Measurements from ENCODE around the gene AGL. TPM values are rescaled to one million over a fixed set of nuclear protein-coding genes. Genes with fewer than 3 reads are reported as not detected.

The AGL gene
- total RNA-seq, 4 donors from 2014 or later = 9.1 to 18.5 (median 12.8) TPM

DNA sequence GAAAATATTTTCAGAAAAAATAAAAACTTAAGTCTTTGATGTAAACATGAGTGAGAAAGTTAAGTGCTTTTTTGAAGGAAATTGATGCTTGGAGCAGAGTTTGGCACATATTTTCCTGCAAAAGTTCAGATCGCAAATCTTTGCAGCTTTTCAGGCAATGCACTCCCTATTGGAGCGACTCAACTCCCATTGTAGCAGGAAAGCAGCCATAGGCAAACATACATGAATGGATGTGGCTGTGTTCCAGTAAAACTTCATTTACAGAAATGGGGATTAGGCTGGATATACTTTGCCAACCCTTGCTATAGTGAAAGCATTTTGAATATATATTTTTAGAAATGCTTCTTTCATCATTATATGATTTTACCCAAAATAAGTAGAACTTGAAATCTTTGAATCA is 8.1 kb downstream of the AGL start:
- no peak for DNase-seq

GRCh38 chr1:99858881-99859280 is 8.7 kb downstream of the AGL start:
- no peaks in the 10 kb centered on the region for H3K4me1 ChIP-seq
- no peak overlapping the region for H3K27ac ChIP-seq
- no peak for DNase-seq
- TF ChIP-seq, protein P1, sequence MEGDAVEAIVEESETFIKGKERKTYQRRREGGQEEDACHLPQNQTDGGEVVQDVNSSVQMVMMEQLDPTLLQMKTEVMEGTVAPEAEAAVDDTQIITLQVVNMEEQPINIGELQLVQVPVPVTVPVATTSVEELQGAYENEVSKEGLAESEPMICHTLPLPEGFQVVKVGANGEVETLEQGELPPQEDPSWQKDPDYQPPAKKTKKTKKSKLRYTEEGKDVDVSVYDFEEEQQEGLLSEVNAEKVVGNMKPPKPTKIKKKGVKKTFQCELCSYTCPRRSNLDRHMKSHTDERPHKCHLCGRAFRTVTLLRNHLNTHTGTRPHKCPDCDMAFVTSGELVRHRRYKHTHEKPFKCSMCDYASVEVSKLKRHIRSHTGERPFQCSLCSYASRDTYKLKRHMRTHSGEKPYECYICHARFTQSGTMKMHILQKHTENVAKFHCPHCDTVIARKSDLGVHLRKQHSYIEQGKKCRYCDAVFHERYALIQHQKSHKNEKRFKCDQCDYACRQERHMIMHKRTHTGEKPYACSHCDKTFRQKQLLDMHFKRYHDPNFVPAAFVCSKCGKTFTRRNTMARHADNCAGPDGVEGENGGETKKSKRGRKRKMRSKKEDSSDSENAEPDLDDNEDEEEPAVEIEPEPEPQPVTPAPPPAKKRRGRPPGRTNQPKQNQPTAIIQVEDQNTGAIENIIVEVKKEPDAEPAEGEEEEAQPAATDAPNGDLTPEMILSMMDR (IDR thresholded peaks at IDR 0.05) = no peak
- TF ChIP-seq POLR2A (IDR thresholded peaks at IDR 0.05) = no peak
- no peaks in the 10 kb centered on the region for H3K9me3 ChIP-seq
- H3K4me3 ChIP-seq = no peak overlapping the region
- H3K36me3 ChIP-seq = peaks cover 0 to 25% (median 0%) of the 10 kb centered on the region in 3 donors
- H3K27me3 ChIP-seq = no peaks in the 10 kb centered on the region

More for the DNA sequence above, 8.1 kb downstream of the AGL start:
- H3K36me3 ChIP-seq = peaks cover 0 to 22% (median 0%) of the 10 kb centered on the region in 3 donors
- H3K27ac ChIP-seq = no peak overlapping the region
- TF ChIP-seq, protein P1 (IDR thresholded peaks at IDR 0.05) = no peak
- TF ChIP-seq POLR2A (IDR thresholded peaks at IDR 0.05) = no peak
- H3K4me1 ChIP-seq = no peaks in the 10 kb centered on the region
- H3K4me3 ChIP-seq = no peak overlapping the region
- H3K9me3 ChIP-seq = no peaks in the 10 kb centered on the region
- no peaks in the 10 kb centered on the region for H3K27me3 ChIP-seq

DNA sequence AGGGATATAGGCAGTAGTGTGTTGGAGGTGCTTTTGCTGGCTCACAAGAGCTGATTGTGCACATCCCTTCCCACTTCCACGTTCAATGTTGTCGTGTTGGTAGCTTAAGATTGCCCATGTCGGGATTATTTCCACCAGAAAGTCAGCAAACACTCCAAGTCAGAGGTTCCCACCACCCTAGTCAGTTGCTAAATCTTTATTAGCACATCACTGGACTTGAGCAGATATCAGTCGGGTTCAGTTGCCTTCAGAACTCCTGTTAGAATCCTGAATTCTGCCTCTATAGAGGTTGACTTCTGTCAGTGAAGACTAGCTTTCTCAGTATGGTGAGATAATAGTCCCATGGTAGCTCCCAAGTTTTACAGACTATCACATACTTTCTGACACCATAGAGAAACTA is 10.5 kb downstream of the AGL start:
- TF ChIP-seq, protein P1 (IDR thresholded peaks at IDR 0.05) = no peak
- peaks cover 0 to 19% (median 0%) of the 10 kb centered on the region in 3 donors for H3K36me3 ChIP-seq
- H3K27me3 ChIP-seq = no peaks in the 10 kb centered on the region
- H3K4me1 ChIP-seq = no peaks in the 10 kb centered on the region
- H3K4me3 ChIP-seq = no peak overlapping the region
- H3K27ac ChIP-seq = no peak overlapping the region
- H3K9me3 ChIP-seq = no peaks in the 10 kb centered on the region
- DNase-seq = no peak

DNA sequence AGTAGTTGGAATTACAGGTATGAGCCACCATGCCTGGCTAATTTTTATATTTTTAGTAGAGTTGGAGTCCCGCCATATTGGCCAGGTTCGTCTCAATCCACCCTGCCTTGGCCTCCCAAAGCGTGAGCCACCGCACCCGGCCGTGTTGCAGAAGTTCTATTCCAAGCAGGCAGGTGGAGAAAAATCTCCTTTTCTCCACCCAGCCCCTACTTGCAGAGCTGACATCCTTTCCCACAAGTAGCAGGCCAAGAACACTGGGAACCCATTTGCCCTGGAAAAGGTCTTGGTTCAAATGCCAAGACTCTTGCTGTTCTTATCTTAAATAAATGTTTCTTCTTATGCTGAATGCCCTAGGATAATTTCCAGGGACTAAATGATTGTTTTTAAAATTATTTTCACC is 17.5 kb downstream of the AGL start:
- no peaks in the 10 kb centered on the region for H3K4me1 ChIP-seq
- TF ChIP-seq, protein P1 (IDR thresholded peaks at IDR 0.05) = no peak
- no peak for TF ChIP-seq POLR2A (IDR thresholded peaks at IDR 0.05)
- H3K9me3 ChIP-seq = no peaks in the 10 kb centered on the region
- peaks cover 0 to 18% (median 0%) of the 10 kb centered on the region in 3 donors for H3K36me3 ChIP-seq
- no peak overlapping the region for H3K27ac ChIP-seq
- no peak overlapping the region for H3K4me3 ChIP-seq
- H3K27me3 ChIP-seq = no peaks in the 10 kb centered on the region
- DNase-seq = no peak

DNA sequence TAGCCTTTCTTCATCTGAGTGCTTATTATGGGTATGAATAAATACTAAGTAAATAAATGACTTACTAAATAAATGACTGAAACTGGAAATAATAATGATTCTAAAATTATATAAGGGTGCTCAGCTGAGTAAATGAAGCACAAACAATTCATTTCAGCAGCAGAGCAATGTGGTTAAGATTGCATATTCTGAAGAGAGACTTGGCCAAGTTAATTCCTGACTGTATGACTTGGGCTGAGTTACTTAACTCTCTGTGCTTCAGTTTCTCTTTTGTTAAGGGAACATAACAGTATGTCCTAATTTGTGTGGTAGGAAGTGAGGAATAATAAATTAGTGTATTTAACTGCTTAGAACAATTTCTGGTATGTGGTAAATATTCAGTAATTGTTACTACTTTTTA is 19.1 kb downstream of the AGL start:
- Histone ChIP-seq H3K9me3 (no peaks in the 10 kb centered on the region), H3K27ac (no peak overlapping the region), H3K4me3 (no peak overlapping the region), H3K4me1 (no peaks in the 10 kb centered on the region), H3K27me3 (no peaks in the 10 kb centered on the region), H3K36me3 (peaks cover 0 to 8% (median 0%) of the 10 kb centered on the region in 3 donors)
- no peak for TF ChIP-seq POLR2A (IDR thresholded peaks at IDR 0.05)
- TF ChIP-seq, protein P1 (IDR thresholded peaks at IDR 0.05) = no peak
- DNase-seq = no peak

- Histone ChIP-seq H3K4me1 (no peaks in the 10 kb centered on the region), H3K4me3 (no peak overlapping the region), H3K27ac (no peak overlapping the region), H3K9me3 (no peaks in the 10 kb centered on the region), H3K27me3 (no peaks in the 10 kb centered on the region), H3K36me3 (peaks cover 0 to 13% (median 0%) of the 10 kb centered on the region in 3 donors)
- DNase-seq = no peak
- TF ChIP-seq, protein P1 (IDR thresholded peaks at IDR 0.05) = no peak
- TF ChIP-seq POLR2A (IDR thresholded peaks at IDR 0.05) = no peak
These were observed 19.6 kb downstream of the AGL start for GRCh38 chr1:99869723-99870122.

Data from Peyer's patch (tissue), 4 donors.